HCT116 (cell line): Measurements from ENCODE around the gene LOXHD1. TPM values are rescaled to one million over a fixed set of nuclear protein-coding genes. Genes with fewer than 3 reads are reported as not detected.

ENCODE experiments used
- ATAC-seq: fragments of 200-7000 bp; cut with Tn5 transposase; 2 replicates; pipeline ENCODE4 v1.9.1; 2020; ENCODE audit warnings: mild to moderate bottlenecking, moderate library complexity
- BruUV-seq: library from RNA; stranded (reverse); fragments of 400-500 nt; replicated peaks from 2 replicates; lab custom pipeline; 2021; lab: Mats Ljungman, UMichigan
- CTCF ChIA-PET: fragments of 300-600 bp; sonication (Branson Sonifier 250); formaldehyde crosslinking; loops from one replicate; lab custom pipeline; 2021; ENCODE audit warnings: antibody characterized with exemption; lab: Charles Lee
- POLR2A ChIA-PET: fragments of 300-600, 350-600 bp; sonication (Branson Sonifier 250); formaldehyde crosslinking; loops from one replicate; lab custom pipeline; 2021; ENCODE audit warnings: antibody characterized with exemption; lab: Charles Lee
- RAD21 ChIA-PET, 2 experiments: fragments of 300-600 bp; sonication (Branson Sonifier 250); formaldehyde crosslinking; loops; one replicate each; lab custom pipeline; 2023; ENCODE audit warnings: low total read pairs in 2 of 2; ENCODE audit not compliant: uncharacterized antibody in 2 of 2, unreplicated experiment in 2 of 2, low non-redundant PET in 1 of 2; lab: Charles Lee
- DNase-seq: peaks from one replicate; pipeline ENCODE4 v3.0.0-alpha.2; 2010; ENCODE audit warnings: low read depth, low spot score
- H2AFZ ChIP-seq: fragments of 200-600 bp; shearing (Covaris generic), sonication (generic); 2 replicates; pipeline ENCODE4 v1.6.1; 2017; ENCODE audit warnings: low read depth, mixed run types, mixed read lengths, antibody characterized with exemption, low read length; ENCODE audit not compliant: poor library complexity, severe bottlenecking
- H3K27ac ChIP-seq: 2 replicates; pipeline ENCODE4 v1.5.1; 2012; ENCODE audit warnings: low read depth, low read length
- H3K27me3 ChIP-seq: fragments of 200-600 bp; sonication (generic); 2 replicates; pipeline ENCODE4 v1.6.1; 2016; ENCODE audit warnings: mixed run types, low read length, mixed read lengths; ENCODE audit not compliant: insufficient read depth
- H3K36me3 ChIP-seq, 2 experiments: fragments of 200-500 bp in 1 of 2; fragments of 200-600 bp in 1 of 2; sonication (Bioruptor generic) in 1 of 2; sonication (generic) in 1 of 2; 2 replicates each; pipeline versions ENCODE4 v1.5.1 to v1.6.1; 2014 to 2016; ENCODE audit warnings: low read length in 2 of 2, inconsistent platforms in 1 of 2, mixed read lengths in 1 of 2, mixed run types in 1 of 2; ENCODE audit not compliant: insufficient read depth in 2 of 2, control insufficient read depth in 1 of 2
- H3K4me1 ChIP-seq, 2 experiments: fragments of 200-600 bp in 1 of 2; sonication (generic) in 1 of 2; 2 replicates each; pipeline versions ENCODE4 v1.5.1 to v1.6.1; 2012 to 2017; ENCODE audit warnings: low read length in 2 of 2, inconsistent platforms in 1 of 2, mild to moderate bottlenecking in 1 of 2, mixed read lengths in 1 of 2, mixed run types in 1 of 2, moderate library complexity in 1 of 2; ENCODE audit not compliant: insufficient read depth in 2 of 2, control insufficient read depth in 1 of 2
- H3K4me2 ChIP-seq: fragments of 200-600 bp; sonication (generic); 2 replicates; pipeline ENCODE4 v1.6.1; 2017; ENCODE audit warnings: mixed run types, low read length, mixed read lengths
- H3K4me3 ChIP-seq, 2 experiments: fragments of 200-600 bp in 1 of 2; sonication (generic) in 1 of 2; replicated peaks in 1 of 2; 2 replicates each; pipeline ENCODE4 v1.5.1; 2011 to 2016; ENCODE audit warnings: low read length in 2 of 2, control low read depth in 1 of 2, low read depth in 1 of 2, mild to moderate bottlenecking in 1 of 2, mixed read lengths in 1 of 2, mixed run types in 1 of 2
- H3K79me2 ChIP-seq: fragments of 200-600 bp; sonication (generic); 2 replicates; pipeline ENCODE4 v1.6.1; 2017; ENCODE audit warnings: mild to moderate bottlenecking, mixed run types, low read length, moderate library complexity, mixed read lengths; ENCODE audit not compliant: insufficient read depth
- H3K9ac ChIP-seq: fragments of 200-600 bp; sonication (generic); 2 replicates; pipeline ENCODE4 v1.6.1; 2016; ENCODE audit warnings: low read length, mixed read lengths
- H3K9me2 ChIP-seq: fragments of 200-600 bp; sonication (generic), shearing (Covaris generic); 2 replicates; pipeline ENCODE4 v1.6.1; 2017; ENCODE audit warnings: mixed run types, mild to moderate bottlenecking, moderate library complexity; ENCODE audit not compliant: insufficient read depth
- H3K9me3 ChIP-seq, 2 experiments: fragments of 200-500 bp in 1 of 2; fragments of 200-600 bp in 1 of 2; sonication (Bioruptor generic) in 1 of 2; sonication (generic) in 1 of 2; 2 replicates each; pipeline ENCODE4 v1.6.1; 2014 to 2017; ENCODE audit warnings: low read length in 2 of 2, mixed read lengths in 2 of 2, inconsistent platforms in 1 of 2, low read depth in 1 of 2, mild to moderate bottlenecking in 1 of 2, mixed run types in 1 of 2, moderate library complexity in 1 of 2; ENCODE audit not compliant: control insufficient read depth in 1 of 2, insufficient read depth in 1 of 2
- H4K20me1 ChIP-seq: fragments of 200-600 bp; sonication (generic), shearing (Covaris generic); 2 replicates; pipeline ENCODE4 v1.6.1; 2017; ENCODE audit warnings: mixed run types, mild to moderate bottlenecking, moderate library complexity; ENCODE audit not compliant: insufficient read depth
- CEBPB ChIP-seq: IDR thresholded peaks from 2 replicates; pipeline ENCODE4 v1.6.1; 2012; ENCODE audit warnings: low read depth
- EGR1 ChIP-seq: IDR thresholded peaks from 2 replicates; pipeline ENCODE4 v1.6.1; 2012; ENCODE audit warnings: low read depth
- EZH2 ChIP-seq: fragments of 200-600 bp; sonication (generic); IDR thresholded peaks from 2 replicates; pipeline ENCODE4 v1.6.1; 2017; ENCODE audit warnings: antibody characterized with exemption, mixed run types
- EZH2phosphoT487 ChIP-seq: fragments of 200-600 bp; IDR thresholded peaks from 2 replicates; pipeline ENCODE4 v1.6.1; 2018; ENCODE audit warnings: antibody characterized with exemption, borderline replicate concordance
- FOSL1 ChIP-seq: IDR thresholded peaks from 2 replicates; pipeline ENCODE4 v1.6.1; 2012; ENCODE audit warnings: low read depth
- POLR2A ChIP-seq: IDR thresholded peaks from 2 replicates; pipeline ENCODE4 v1.7.0; 2011; ENCODE audit warnings: borderline replicate concordance; ENCODE audit not compliant: insufficient read depth, insufficient read length; ENCODE audit errors: extremely low read depth
- POLR2AphosphoS5 ChIP-seq: IDR thresholded peaks from 2 replicates; pipeline ENCODE4 v1.6.1; 2011; ENCODE audit warnings: mild to moderate bottlenecking, low read depth, low read length, moderate library complexity
- RAD21 ChIP-seq: IDR thresholded peaks from 2 replicates; pipeline ENCODE4 v1.6.1; 2012; ENCODE audit warnings: low read depth, mild to moderate bottlenecking
- SP1 ChIP-seq: IDR thresholded peaks from 2 replicates; pipeline ENCODE4 v1.6.1; 2012; ENCODE audit warnings: low read depth
- SRF ChIP-seq: IDR thresholded peaks from 2 replicates; pipeline ENCODE4 v1.6.1; 2012; ENCODE audit warnings: low read depth
- TCF7L2 ChIP-seq: IDR thresholded peaks from 2 replicates; pipeline ENCODE4 v1.7.0; 2011; ENCODE audit warnings: borderline replicate concordance, inconsistent platforms; ENCODE audit not compliant: insufficient read depth, insufficient read length; ENCODE audit errors: extremely low read depth
- ZNF274 ChIP-seq: fragments of 200-500 bp; sonication (Bioruptor generic); IDR thresholded peaks from 2 replicates; pipeline ENCODE4 v1.6.1; 2014; ENCODE audit warnings: mild to moderate bottlenecking, low read depth, low read length, inconsistent platforms
- intact Hi-C: fragments of 100-400 bp; cut with micrococcal nuclease; formaldehyde crosslinking; loops from 2 replicates; pipeline ENCODE4 v1.10.0; 2022
- total RNA-seq: library from RNA; stranded (reverse); gene quantifications from one replicate; pipeline ENCODE4 v1.2.1, GENCODE V29; 2021; ENCODE audit not compliant: unreplicated experiment
- TF ChIP-seq, protein P1 (sequence below): IDR thresholded peaks from 2 replicates; pipeline ENCODE4 v1.6.1; 2011; ENCODE audit warnings: mild to moderate bottlenecking, low read length, moderate library complexity; ENCODE audit not compliant: insufficient replicate concordance; ENCODE audit errors: extremely low read depth
- TF ChIP-seq, protein P2 (sequence below): IDR thresholded peaks from 2 replicates; pipeline ENCODE4 v1.6.1; 2012
- TF ChIP-seq, protein P3 (sequence below): IDR thresholded peaks from 2 replicates; pipeline ENCODE4 v1.6.1; 2012; ENCODE audit warnings: low read depth
- TF ChIP-seq, protein P4 (sequence below), 3 experiments: fragments of 200-600 bp in 1 of 3; sonication (generic) in 1 of 3; IDR thresholded peaks in 2 of 3; conservative IDR thresholded peaks in 1 of 3; 2 replicates each; pipeline ENCODE4 v1.5.1; 2012 to 2017; ENCODE audit warnings: low read depth in 2 of 3, low read length in 2 of 3, antibody characterized with exemption in 1 of 3, borderline replicate concordance in 1 of 3, control low read depth in 1 of 3, mild to moderate bottlenecking in 1 of 3, mixed read lengths in 1 of 3, mixed run types in 1 of 3, moderate library complexity in 1 of 3; ENCODE audit not compliant: insufficient read depth in 1 of 3

LOXHD1 gene
- total RNA-seq, 1 experiment from 2014 or later: not detected

DNA sequence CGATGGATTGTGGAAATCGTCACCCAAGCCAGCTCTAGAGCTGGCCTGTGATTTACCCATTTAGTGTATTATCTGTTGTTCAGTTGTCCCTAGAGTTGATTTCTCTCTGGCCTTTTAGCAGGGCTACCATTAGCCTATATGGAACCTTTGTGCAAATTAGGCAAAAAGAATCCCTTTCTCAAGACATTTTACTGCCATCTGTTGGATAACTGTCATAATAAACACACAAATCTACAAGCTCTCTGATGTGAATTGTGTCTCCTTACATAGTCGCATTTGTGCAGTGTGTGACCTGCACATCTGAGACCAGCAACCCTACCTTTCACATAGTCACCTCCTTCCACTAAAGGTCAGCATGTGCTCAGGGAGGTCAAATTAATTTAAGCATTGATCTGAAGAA is 34.0 kb downstream of the LOXHD1 start:
- Histone ChIP-seq H3K36me3 (no peaks in the 10 kb centered on the region), H3K27me3 (peaks cover 55% of the 10 kb centered on the region), H3K4me3 (no peak overlapping the region), H3K9ac (no peak overlapping the region), H4K20me1 (no peaks in the 10 kb centered on the region), H2AFZ (no peak overlapping the region), H3K9me2 (no peaks in the 10 kb centered on the region), H3K79me2 (no peaks in the 10 kb centered on the region), H3K9me3 (no peaks in the 10 kb centered on the region), H3K4me1 (no peaks in the 10 kb centered on the region), H3K4me2 (no peak overlapping the region), H3K27ac (no peak overlapping the region)
- intact Hi-C loops: loop anchor here (1.0 to 2.0 kb wide), 2 partner anchors 68 to 342 kb away; no protein-coding TSS in a partner anchor
- no TSS peak for BruUV-seq
- TF ChIP-seq, protein P1, sequence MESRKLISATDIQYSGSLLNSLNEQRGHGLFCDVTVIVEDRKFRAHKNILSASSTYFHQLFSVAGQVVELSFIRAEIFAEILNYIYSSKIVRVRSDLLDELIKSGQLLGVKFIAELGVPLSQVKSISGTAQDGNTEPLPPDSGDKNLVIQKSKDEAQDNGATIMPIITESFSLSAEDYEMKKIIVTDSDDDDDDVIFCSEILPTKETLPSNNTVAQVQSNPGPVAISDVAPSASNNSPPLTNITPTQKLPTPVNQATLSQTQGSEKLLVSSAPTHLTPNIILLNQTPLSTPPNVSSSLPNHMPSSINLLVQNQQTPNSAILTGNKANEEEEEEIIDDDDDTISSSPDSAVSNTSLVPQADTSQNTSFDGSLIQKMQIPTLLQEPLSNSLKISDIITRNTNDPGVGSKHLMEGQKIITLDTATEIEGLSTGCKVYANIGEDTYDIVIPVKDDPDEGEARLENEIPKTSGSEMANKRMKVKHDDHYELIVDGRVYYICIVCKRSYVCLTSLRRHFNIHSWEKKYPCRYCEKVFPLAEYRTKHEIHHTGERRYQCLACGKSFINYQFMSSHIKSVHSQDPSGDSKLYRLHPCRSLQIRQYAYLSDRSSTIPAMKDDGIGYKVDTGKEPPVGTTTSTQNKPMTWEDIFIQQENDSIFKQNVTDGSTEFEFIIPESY: no peak
- TF ChIP-seq, protein P2, sequence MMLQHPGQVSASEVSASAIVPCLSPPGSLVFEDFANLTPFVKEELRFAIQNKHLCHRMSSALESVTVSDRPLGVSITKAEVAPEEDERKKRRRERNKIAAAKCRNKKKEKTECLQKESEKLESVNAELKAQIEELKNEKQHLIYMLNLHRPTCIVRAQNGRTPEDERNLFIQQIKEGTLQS: no peak
- TF ChIP-seq SP1 (no peak), ZNF274 (no peak), POLR2AphosphoS5 (no peak), EZH2 (no peak), TCF7L2 (no peak), EZH2phosphoT487 (no peak), RAD21 (peak; percentile 58), POLR2A (no peak), SRF (no peak), CEBPB (no peak), EGR1 (no peak), FOSL1 (no peak)
- TF ChIP-seq, protein P3, sequence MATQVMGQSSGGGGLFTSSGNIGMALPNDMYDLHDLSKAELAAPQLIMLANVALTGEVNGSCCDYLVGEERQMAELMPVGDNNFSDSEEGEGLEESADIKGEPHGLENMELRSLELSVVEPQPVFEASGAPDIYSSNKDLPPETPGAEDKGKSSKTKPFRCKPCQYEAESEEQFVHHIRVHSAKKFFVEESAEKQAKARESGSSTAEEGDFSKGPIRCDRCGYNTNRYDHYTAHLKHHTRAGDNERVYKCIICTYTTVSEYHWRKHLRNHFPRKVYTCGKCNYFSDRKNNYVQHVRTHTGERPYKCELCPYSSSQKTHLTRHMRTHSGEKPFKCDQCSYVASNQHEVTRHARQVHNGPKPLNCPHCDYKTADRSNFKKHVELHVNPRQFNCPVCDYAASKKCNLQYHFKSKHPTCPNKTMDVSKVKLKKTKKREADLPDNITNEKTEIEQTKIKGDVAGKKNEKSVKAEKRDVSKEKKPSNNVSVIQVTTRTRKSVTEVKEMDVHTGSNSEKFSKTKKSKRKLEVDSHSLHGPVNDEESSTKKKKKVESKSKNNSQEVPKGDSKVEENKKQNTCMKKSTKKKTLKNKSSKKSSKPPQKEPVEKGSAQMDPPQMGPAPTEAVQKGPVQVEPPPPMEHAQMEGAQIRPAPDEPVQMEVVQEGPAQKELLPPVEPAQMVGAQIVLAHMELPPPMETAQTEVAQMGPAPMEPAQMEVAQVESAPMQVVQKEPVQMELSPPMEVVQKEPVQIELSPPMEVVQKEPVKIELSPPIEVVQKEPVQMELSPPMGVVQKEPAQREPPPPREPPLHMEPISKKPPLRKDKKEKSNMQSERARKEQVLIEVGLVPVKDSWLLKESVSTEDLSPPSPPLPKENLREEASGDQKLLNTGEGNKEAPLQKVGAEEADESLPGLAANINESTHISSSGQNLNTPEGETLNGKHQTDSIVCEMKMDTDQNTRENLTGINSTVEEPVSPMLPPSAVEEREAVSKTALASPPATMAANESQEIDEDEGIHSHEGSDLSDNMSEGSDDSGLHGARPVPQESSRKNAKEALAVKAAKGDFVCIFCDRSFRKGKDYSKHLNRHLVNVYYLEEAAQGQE: no peak
- TF ChIP-seq, protein P4, sequence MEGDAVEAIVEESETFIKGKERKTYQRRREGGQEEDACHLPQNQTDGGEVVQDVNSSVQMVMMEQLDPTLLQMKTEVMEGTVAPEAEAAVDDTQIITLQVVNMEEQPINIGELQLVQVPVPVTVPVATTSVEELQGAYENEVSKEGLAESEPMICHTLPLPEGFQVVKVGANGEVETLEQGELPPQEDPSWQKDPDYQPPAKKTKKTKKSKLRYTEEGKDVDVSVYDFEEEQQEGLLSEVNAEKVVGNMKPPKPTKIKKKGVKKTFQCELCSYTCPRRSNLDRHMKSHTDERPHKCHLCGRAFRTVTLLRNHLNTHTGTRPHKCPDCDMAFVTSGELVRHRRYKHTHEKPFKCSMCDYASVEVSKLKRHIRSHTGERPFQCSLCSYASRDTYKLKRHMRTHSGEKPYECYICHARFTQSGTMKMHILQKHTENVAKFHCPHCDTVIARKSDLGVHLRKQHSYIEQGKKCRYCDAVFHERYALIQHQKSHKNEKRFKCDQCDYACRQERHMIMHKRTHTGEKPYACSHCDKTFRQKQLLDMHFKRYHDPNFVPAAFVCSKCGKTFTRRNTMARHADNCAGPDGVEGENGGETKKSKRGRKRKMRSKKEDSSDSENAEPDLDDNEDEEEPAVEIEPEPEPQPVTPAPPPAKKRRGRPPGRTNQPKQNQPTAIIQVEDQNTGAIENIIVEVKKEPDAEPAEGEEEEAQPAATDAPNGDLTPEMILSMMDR (IDR thresholded peaks at IDR 0.05 in 2 of 3, conservative IDR thresholded peaks at IDR 0.05 in 1 of 3; ENCODE audit: borderline replicate concordance in 1 of 3, insufficient read depth in 1 of 3, low read depth in 2 of 3, low read length in 2 of 3): peak in 2 of 3 experiments; percentile 31 to 32; a peak in 3 of 6 replicates
- POLR2A ChIA-PET: no interaction called here
- peak; percentile 69 for ATAC-seq
- CTCF ChIA-PET: interaction anchor here (0.8 to 3.6 kb wide), 9 partner anchors 10 to 474 kb away, joined by 3 to 30 read pairs (median 6); a partner anchor contains a TSS
- no peak for DNase-seq
- RAD21 ChIA-PET: interaction anchor here (1.3 to 2.2 kb wide), 5 partner anchors 35 to 342 kb away, joined by 3 to 8 read pairs (median 5); no protein-coding TSS in a partner anchor
